IMR-90 (cell line): Measurements from ENCODE around the gene CYP46A1.

Experiments
- CEBPB ChIP-seq: IDR thresholded peaks from 2 replicates; pipeline ENCODE4 v1.6.1; 2012; ENCODE audit warnings: low read depth, low read length, improper control_type of control experiment
- POLR2A ChIP-seq: IDR thresholded peaks from 2 replicates; pipeline ENCODE4 v1.6.1; 2012; ENCODE audit warnings: mild to moderate bottlenecking, low read depth, low read length
- RCOR1 ChIP-seq: IDR thresholded peaks from 2 replicates; pipeline ENCODE4 v1.6.1; 2012; ENCODE audit warnings: mild to moderate bottlenecking, low read length, improper control_type of control experiment; ENCODE audit not compliant: insufficient replicate concordance
- USF2 ChIP-seq: fragments of 150-350 bp; IDR thresholded peaks from 2 replicates; pipeline ENCODE4 v1.6.1; 2017; ENCODE audit warnings: mild to moderate bottlenecking, antibody characterized with exemption, low read length, low read depth
- TF ChIP-seq, protein P1 (sequence below): conservative IDR thresholded peaks from 2 replicates; pipeline ENCODE4 v1.5.1; 2012; ENCODE audit warnings: mild to moderate bottlenecking, low read depth, low read length, improper control_type of control experiment
- TF ChIP-seq, protein P2 (sequence below): fragments of 150-350 bp; IDR thresholded peaks from 2 replicates; pipeline ENCODE4 v1.6.1; 2016; ENCODE audit warnings: low read depth, mild to moderate bottlenecking, low read length, moderate library complexity, borderline replicate concordance

DNA sequence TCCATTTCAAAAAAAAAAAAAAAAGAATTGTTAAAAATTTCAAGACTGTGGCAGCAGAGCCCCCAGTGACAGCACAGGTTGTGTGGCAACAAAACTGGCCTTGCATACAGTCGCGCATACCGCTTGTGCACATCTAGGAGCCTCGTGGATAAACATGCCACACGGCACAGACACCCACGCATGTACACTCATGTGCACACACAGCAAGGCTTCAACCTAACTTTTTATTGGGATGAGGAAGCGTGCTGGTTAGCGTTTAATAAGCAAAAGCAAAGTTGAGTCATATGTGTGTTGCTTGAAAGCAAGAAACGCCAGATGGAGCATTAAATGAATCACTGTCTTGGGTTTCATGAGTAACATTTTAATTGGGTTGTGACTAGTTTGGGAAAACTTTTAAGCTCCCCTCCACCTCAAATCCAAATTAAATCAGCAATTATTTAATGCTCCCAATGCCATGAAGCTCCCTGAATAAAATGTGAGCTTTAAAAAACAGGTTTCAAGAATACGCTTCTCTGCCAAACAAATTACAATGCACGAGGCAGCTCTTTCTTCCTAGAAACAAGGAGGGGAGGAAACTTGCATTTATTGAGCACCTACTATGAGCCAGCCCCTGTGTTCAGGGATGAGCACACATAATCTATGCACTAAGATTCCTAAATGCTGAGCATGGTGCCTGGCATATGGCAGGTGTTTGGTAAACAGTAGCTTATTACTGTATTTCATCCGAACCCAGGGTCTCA, 73.4 kb downstream of the CYP46A1 start:
- TF ChIP-seq, protein P1, sequence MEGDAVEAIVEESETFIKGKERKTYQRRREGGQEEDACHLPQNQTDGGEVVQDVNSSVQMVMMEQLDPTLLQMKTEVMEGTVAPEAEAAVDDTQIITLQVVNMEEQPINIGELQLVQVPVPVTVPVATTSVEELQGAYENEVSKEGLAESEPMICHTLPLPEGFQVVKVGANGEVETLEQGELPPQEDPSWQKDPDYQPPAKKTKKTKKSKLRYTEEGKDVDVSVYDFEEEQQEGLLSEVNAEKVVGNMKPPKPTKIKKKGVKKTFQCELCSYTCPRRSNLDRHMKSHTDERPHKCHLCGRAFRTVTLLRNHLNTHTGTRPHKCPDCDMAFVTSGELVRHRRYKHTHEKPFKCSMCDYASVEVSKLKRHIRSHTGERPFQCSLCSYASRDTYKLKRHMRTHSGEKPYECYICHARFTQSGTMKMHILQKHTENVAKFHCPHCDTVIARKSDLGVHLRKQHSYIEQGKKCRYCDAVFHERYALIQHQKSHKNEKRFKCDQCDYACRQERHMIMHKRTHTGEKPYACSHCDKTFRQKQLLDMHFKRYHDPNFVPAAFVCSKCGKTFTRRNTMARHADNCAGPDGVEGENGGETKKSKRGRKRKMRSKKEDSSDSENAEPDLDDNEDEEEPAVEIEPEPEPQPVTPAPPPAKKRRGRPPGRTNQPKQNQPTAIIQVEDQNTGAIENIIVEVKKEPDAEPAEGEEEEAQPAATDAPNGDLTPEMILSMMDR: no peak
- TF ChIP-seq USF2 (no peak; the same call in 1 of the 2 replicates), POLR2A (no peak; the same call in 1 of the 2 replicates), RCOR1 (peak; percentile 18), CEBPB (peak; percentile 77; the same call in 1 of the 2 replicates)
- TF ChIP-seq, protein P2, sequence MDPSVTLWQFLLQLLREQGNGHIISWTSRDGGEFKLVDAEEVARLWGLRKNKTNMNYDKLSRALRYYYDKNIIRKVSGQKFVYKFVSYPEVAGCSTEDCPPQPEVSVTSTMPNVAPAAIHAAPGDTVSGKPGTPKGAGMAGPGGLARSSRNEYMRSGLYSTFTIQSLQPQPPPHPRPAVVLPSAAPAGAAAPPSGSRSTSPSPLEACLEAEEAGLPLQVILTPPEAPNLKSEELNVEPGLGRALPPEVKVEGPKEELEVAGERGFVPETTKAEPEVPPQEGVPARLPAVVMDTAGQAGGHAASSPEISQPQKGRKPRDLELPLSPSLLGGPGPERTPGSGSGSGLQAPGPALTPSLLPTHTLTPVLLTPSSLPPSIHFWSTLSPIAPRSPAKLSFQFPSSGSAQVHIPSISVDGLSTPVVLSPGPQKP: no peak
